Type B pancreatic cell (in vitro differentiated cells): ENCODE results near the gene PDE3B. TPM values are rescaled to one million over a fixed set of nuclear protein-coding genes. Genes with fewer than 3 reads are reported as not detected.
"Not testable (repeated sequence)": the region's sequence is repeated elsewhere in the genome, so short reads cannot be mapped to it uniquely, and the experiment has no call there.

ENCODE experiments used
- DNase-seq: peaks from one replicate; pipeline ENCODE4 v3.0.0; 2021; ENCODE audit warnings: mixed read lengths; ENCODE audit not compliant: unreplicated experiment; ENCODE audit errors: extremely low spot score
- H3K27ac Mint-ChIP-seq: 2 replicates; pipeline ENCODE4 v1.8.0; 2021; ENCODE audit warnings: mild to moderate bottlenecking, mixed read lengths
- H3K27me3 Mint-ChIP-seq: 2 replicates; pipeline ENCODE4 v1.8.0; 2021; ENCODE audit warnings: mixed read lengths
- H3K36me3 Mint-ChIP-seq: 2 replicates; pipeline ENCODE4 v1.8.0; 2021; ENCODE audit warnings: mixed read lengths
- H3K4me1 Mint-ChIP-seq: one replicate; pipeline ENCODE4 v1.8.0; 2021; ENCODE audit warnings: mixed read lengths; ENCODE audit not compliant: unreplicated experiment
- H3K4me3 Mint-ChIP-seq: 2 replicates; pipeline ENCODE4 v1.8.0; 2021; ENCODE audit warnings: mild to moderate bottlenecking, mixed read lengths
- H3K9me3 Mint-ChIP-seq: 2 replicates; pipeline ENCODE4 v1.8.0; 2021; ENCODE audit warnings: mixed read lengths
- CTCF ChIP-seq: fragments of 200-600 bp; sonication (generic); conservative IDR thresholded peaks from 2 replicates; pipeline ENCODE4 v1.5.0; 2021; ENCODE audit warnings: antibody characterized with exemption, mild to moderate bottlenecking
- total RNA-seq: library from RNA; stranded (reverse); gene quantifications from 2 replicates; pipeline ENCODE4 v1.2.1, GENCODE V29; 2021; ENCODE audit warnings: low replicate concordance

The PDE3B gene
- total RNA-seq, 1 donor from 2014 or later: 16.6 TPM

GRCh38 chr11:14860511-14860910 is 216.9 kb downstream of the PDE3B start:
- no peak for TF ChIP-seq CTCF
- H3K4me3 Mint-ChIP-seq: no peak overlapping the region
- no peak overlapping the region for H3K27ac Mint-ChIP-seq
- peaks cover 10% of the 10 kb centered on the region for H3K4me1 Mint-ChIP-seq
- H3K9me3 Mint-ChIP-seq: no peaks in the 10 kb centered on the region
- no peaks in the 10 kb centered on the region for H3K27me3 Mint-ChIP-seq
- H3K36me3 Mint-ChIP-seq: peaks cover 8% of the 10 kb centered on the region
- DNase-seq: no peak

GRCh38 chr11:14861680-14862079 is 218.1 kb downstream of the PDE3B start:
- H3K27ac Mint-ChIP-seq: no peak overlapping the region

DNA sequence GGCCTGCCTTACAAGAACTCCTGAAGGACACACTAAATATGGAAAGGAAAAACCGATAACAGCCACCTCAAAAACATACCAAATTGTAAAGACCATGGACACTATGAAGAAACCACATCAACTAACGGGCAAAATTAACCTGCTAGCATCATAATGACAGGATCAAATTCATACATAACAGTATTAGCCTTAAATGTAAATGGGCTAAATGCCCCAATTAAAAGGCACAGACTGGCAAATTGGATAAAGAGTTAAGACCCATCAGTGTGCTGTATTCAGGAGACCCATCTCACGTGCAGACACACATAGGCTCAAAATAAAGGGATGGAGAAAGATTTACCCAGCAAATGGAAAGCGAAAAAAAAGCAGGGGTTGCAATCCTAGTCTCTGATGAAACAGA is 220.2 kb downstream of the PDE3B start:
- not testable (repeated sequence) for H3K27me3 Mint-ChIP-seq, H3K4me1 Mint-ChIP-seq

More at GRCh38 chr11:14861680-14862079, 218.1 kb downstream of the PDE3B start:
- Mint-ChIP-seq H3K27me3 (no peaks in the 10 kb centered on the region), H3K36me3 (peaks cover 8% of the 10 kb centered on the region), H3K9me3 (no peaks in the 10 kb centered on the region), H3K4me1 (peaks cover 10% of the 10 kb centered on the region), H3K4me3 (no peak overlapping the region)
- DNase-seq: no peak
- TF ChIP-seq CTCF: no peak

DNA sequence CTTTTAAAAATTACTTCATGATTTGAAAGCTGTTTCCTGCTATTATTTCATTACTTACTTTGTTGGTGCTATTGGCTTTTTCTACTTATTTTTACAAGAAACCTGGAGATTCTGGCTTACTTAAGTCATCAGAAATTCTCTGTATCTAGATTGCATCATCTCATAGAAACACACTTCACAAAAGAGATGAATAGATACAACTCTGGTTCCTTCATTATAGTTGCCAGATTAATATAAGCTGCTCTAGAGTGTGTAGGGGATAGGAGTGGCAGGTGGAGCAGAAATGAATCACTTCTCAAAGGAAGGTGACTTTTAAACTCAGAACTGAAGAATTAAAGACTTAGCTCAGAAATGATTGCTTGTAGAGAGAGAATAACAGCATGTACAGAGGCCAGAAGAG is 228.4 kb downstream of the PDE3B start:
- no peaks in the 10 kb centered on the region for H3K27me3 Mint-ChIP-seq
- H3K9me3 Mint-ChIP-seq: no peaks in the 10 kb centered on the region
- no peaks in the 10 kb centered on the region for H3K4me1 Mint-ChIP-seq
- no peak for DNase-seq
- H3K27ac Mint-ChIP-seq: no peak overlapping the region
- no peak for TF ChIP-seq CTCF
- H3K4me3 Mint-ChIP-seq: no peak overlapping the region
- H3K36me3 Mint-ChIP-seq: peaks cover 4% of the 10 kb centered on the region

More for the DNA sequence above, 220.2 kb downstream of the PDE3B start:
- DNase-seq, H3K4me3 Mint-ChIP-seq, H3K27ac Mint-ChIP-seq, H3K36me3 Mint-ChIP-seq, H3K9me3 Mint-ChIP-seq: not testable (repeated sequence)

GRCh38 chr11:14873632-14874031 is 230.0 kb downstream of the PDE3B start:
- no peak for TF ChIP-seq CTCF
- no peaks in the 10 kb centered on the region for H3K9me3 Mint-ChIP-seq
- no peak overlapping the region for H3K4me3 Mint-ChIP-seq
- H3K4me1 Mint-ChIP-seq: no peaks in the 10 kb centered on the region
- peaks cover 7% of the 10 kb centered on the region for H3K36me3 Mint-ChIP-seq
- no peak overlapping the region for H3K27ac Mint-ChIP-seq
- DNase-seq: no peak
- no peaks in the 10 kb centered on the region for H3K27me3 Mint-ChIP-seq

GRCh38 chr11:14875163-14875562 is 231.6 kb downstream of the PDE3B start:
- DNase-seq: no peak
- Mint-ChIP-seq H3K36me3 (peaks cover 7% of the 10 kb centered on the region), H3K27ac (no peak overlapping the region), H3K27me3 (no peaks in the 10 kb centered on the region), H3K4me3 (no peak overlapping the region), H3K4me1 (no peaks in the 10 kb centered on the region), H3K9me3 (no peaks in the 10 kb centered on the region)
- TF ChIP-seq CTCF: no peak
